ENCODE data around the gene SMTN. TPM values are rescaled to one million over a fixed set of nuclear protein-coding genes. Genes with fewer than 3 reads are reported as not detected.

Gene SMTN
- total and polyA plus RNA-seq, 11 donors: 55.5 to 270 (median 167) TPM

DNA sequence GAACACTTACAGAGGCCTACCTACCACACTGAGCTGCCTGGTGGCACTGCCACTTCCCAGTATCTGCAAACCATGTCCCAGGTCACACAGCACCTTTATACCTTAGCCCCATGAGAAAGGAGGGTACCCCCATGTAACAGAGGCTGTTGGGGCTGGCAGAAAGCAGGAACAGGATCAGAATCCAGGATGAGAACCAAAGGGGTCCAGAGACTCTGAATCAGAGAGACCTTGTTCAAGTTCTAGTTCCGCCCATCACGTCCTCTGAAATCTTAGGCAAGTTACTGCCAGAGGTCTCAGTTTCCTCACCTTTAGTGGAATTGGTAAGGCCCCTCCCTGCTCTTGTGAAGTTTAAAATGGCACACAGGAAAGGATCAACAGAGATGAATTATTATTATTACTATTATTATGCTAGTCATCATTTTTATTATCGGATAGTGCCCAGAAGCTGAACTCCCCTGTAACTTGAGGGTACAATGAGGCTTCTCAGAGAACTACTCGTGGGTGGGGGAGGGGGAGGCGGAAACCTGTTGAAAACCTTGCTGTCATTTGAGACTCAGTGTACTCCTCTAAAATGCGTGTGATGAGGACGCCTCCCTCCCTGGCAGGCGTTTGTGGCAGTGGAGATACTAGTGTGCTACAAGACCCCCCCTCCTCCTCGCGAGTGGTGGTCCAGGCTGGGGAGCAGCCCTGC is 17.0 kb downstream of the SMTN start:
- H3K27ac ChIP-seq: peak overlapping the region in 2 of 12 donors; percentile 48 to 99
- 76 to 83% (median 79%) methylated on average over 8 to 10 of the region's 10 CpGs for WGBS, 4 donors
- no peak overlapping the region for H3K4me3 ChIP-seq
- ATAC-seq: no peak
- H3K27me3 ChIP-seq: no peaks in the 10 kb centered on the region
- H3K4me1 ChIP-seq: peaks cover 0 to 67% (median 19%) of the 10 kb centered on the region in 12 donors
- no peaks in the 10 kb centered on the region for H3K9me3 ChIP-seq
- TF ChIP-seq POLR2A (IDR thresholded peaks at IDR 0.05): no peak
- TF ChIP-seq, protein P1, sequence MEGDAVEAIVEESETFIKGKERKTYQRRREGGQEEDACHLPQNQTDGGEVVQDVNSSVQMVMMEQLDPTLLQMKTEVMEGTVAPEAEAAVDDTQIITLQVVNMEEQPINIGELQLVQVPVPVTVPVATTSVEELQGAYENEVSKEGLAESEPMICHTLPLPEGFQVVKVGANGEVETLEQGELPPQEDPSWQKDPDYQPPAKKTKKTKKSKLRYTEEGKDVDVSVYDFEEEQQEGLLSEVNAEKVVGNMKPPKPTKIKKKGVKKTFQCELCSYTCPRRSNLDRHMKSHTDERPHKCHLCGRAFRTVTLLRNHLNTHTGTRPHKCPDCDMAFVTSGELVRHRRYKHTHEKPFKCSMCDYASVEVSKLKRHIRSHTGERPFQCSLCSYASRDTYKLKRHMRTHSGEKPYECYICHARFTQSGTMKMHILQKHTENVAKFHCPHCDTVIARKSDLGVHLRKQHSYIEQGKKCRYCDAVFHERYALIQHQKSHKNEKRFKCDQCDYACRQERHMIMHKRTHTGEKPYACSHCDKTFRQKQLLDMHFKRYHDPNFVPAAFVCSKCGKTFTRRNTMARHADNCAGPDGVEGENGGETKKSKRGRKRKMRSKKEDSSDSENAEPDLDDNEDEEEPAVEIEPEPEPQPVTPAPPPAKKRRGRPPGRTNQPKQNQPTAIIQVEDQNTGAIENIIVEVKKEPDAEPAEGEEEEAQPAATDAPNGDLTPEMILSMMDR (IDR thresholded peaks at IDR 0.05): no peak
- intact Hi-C loops (cut with DNase I): loop anchor here in 1 of 10 donors (10.0 kb wide), 1 partner anchor 47 kb away; the partner anchor contains the start of gene PLA2G3
- DNase-seq: no peak
- H3K36me3 ChIP-seq: peaks cover 4 to 100% (median 97%) of the 10 kb centered on the region in 9 donors

DNA sequence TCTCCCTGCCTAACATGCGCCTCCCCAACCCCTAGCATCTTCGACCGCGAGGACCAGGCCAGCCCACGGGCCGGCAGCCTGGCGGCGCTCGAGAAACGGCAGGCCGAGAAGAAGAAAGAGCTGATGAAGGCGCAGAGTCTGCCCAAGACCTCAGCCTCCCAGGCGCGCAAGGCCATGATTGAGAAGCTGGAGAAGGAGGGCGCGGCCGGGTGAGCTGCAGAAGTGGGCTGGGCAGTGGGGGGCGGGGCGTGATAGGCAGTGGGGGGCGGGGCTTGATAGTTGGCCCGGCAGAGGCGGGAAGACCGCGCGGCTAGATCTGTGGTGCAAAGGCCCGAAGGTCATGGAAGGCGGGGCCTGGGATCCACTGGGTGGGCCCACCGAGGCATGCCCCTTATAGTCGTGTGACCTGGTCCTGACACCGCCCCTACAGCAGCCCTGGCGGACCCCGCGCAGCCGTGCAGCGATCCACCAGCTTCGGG is 17.6 kb downstream of the SMTN start:
- peak in 2 of 5 donors; percentile 31 to 71 for DNase-seq
- Histone ChIP-seq H3K4me1 (peaks cover 0 to 67% (median 18%) of the 10 kb centered on the region in 12 donors), H3K4me3 (no peak overlapping the region), H3K9me3 (no peaks in the 10 kb centered on the region), H3K27ac (peak overlapping the region in 5 of 12 donors; percentile 21 to 99 (median 48)), H3K27me3 (no peaks in the 10 kb centered on the region), H3K36me3 (peaks cover 4 to 100% (median 97%) of the 10 kb centered on the region in 9 donors)
- WGBS, 4 donors: 61 to 63% (median 62%) methylated on average over 31 to 36 of the region's 36 CpGs
- no peak for TF ChIP-seq POLR2A (IDR thresholded peaks at IDR 0.05)
- TF ChIP-seq, protein P1 (IDR thresholded peaks at IDR 0.05): no peak
- ATAC-seq: peak in 1 of 4 donors; percentile 0
- intact Hi-C loops (cut with DNase I): loop anchor here in 1 of 10 donors (10.0 kb wide), 1 partner anchor 46 kb away; the partner anchor contains the start of gene PLA2G3

DNA sequence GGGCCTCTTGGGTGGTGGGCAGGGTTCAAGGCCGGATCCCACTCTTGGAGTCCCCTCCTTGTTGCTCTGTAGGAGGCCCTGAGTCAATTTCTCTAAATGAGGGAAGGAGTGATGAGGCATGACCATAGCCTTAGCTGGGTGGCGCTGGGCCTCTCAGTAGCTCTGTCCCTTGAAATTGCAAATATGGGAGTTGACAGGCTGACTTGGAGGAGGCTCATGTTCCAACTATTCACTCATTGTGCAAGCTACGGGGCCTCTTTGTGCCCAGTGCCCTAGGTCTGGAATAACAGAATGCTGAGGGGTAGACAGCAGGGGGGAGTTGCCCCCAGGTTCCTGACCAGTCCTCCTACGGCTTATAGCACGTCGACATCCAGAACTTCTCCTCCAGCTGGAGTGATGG is 18.3 kb downstream of the SMTN start:
- 82 to 92% (median 89%) methylated on average over 3 to 6 of the region's 6 CpGs for WGBS, 4 donors
- no peak for TF ChIP-seq POLR2A (IDR thresholded peaks at IDR 0.05)
- TF ChIP-seq, protein P1 (IDR thresholded peaks at IDR 0.05): no peak
- Histone ChIP-seq H3K27me3 (no peaks in the 10 kb centered on the region), H3K4me1 (peaks cover 0 to 61% (median 18%) of the 10 kb centered on the region in 12 donors), H3K9me3 (no peaks in the 10 kb centered on the region), H3K27ac (peak overlapping the region in 4 of 12 donors; percentile 21 to 99 (median 55)), H3K4me3 (no peak overlapping the region), H3K36me3 (peaks cover 4 to 100% (median 97%) of the 10 kb centered on the region in 9 donors)
- DNase-seq: no peak
- intact Hi-C loops (cut with DNase I): loop anchor here in 1 of 10 donors (10.0 kb wide), 1 partner anchor 45 kb away; the partner anchor contains the start of gene PLA2G3
- no peak for ATAC-seq

All from heart left ventricle (tissue), 16 donors.